Uterus (tissue), 2 donors: ENCODE results near the gene TSR2.

ENCODE experiments used
- POLR2A ChIP-seq, 2 donors: fragments of 450-650 bp; IDR thresholded peaks; one replicate each; pipeline ENCODE4 v1.6.1; 2016; ENCODE audit warnings: antibody characterized with exemption in 2 of 2, mild to moderate bottlenecking in 1 of 2, moderate library complexity in 1 of 2
- TF ChIP-seq, protein P1 (sequence below), 4 experiments: fragments of 200-600 bp in 2 of 4; fragments of 450-650 bp in 2 of 4; sonication (generic) in 2 of 4; IDR thresholded peaks; one replicate each; pipeline ENCODE4 v1.5.1; 2016 to 2019; ENCODE audit warnings: antibody characterized with exemption in 4 of 4, mild to moderate bottlenecking in 2 of 4, moderate library complexity in 1 of 4

DNA sequence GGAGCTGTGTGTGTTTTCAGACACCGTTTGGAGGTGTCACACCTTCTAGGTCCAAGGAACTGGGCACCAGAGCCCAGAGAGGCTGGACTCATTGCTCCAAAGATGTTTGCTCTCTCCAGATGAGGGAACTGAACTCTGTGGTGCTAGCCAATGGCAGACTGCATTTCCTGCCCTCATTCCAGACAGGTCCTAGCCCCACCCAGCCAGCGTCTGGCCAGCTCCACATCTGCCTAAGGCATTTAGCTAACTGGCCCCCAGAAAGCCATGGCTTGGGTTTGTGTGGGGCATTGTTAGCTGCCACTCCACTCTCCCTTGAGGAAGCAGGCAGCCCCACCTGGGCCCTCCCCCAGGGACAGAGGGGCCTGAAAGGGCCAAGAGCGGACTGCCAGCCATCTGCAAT, 44.5 kb downstream of the TSR2 start:
- TF ChIP-seq, protein P1, sequence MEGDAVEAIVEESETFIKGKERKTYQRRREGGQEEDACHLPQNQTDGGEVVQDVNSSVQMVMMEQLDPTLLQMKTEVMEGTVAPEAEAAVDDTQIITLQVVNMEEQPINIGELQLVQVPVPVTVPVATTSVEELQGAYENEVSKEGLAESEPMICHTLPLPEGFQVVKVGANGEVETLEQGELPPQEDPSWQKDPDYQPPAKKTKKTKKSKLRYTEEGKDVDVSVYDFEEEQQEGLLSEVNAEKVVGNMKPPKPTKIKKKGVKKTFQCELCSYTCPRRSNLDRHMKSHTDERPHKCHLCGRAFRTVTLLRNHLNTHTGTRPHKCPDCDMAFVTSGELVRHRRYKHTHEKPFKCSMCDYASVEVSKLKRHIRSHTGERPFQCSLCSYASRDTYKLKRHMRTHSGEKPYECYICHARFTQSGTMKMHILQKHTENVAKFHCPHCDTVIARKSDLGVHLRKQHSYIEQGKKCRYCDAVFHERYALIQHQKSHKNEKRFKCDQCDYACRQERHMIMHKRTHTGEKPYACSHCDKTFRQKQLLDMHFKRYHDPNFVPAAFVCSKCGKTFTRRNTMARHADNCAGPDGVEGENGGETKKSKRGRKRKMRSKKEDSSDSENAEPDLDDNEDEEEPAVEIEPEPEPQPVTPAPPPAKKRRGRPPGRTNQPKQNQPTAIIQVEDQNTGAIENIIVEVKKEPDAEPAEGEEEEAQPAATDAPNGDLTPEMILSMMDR (IDR thresholded peaks at IDR 0.05) = no peak
- no peak for TF ChIP-seq POLR2A (IDR thresholded peaks at IDR 0.05)
